HepG2 (cell line): ENCODE measurements around the gene RHBDF2. TPM values are rescaled to one million over a fixed set of nuclear protein-coding genes. Genes with fewer than 3 reads are reported as not detected.

Source experiments
- ATF1 ChIP-seq: IDR thresholded peaks from 2 replicates; pipeline ENCODE4 v1.6.1; 2016; ENCODE audit warnings: mild to moderate bottlenecking, control low read depth
- FOXK1 ChIP-seq: sonication (generic); formaldehyde crosslinking; IDR thresholded peaks from 2 replicates; pipeline ENCODE4 v1.4.0; 2020; ENCODE audit warnings: low read depth, missing genetic modification reagents, borderline replicate concordance
- GABPB1 ChIP-seq: IDR thresholded peaks from 2 replicates; pipeline ENCODE4 v1.6.1; 2016; ENCODE audit warnings: mild to moderate bottlenecking, missing genetic modification reagents, moderate library complexity, missing compliant biosample characterization
- HES4 ChIP-seq: sonication (generic); formaldehyde crosslinking; IDR thresholded peaks from 2 replicates; pipeline ENCODE4 v1.9.0; 2021; ENCODE audit warnings: mild to moderate bottlenecking, missing genetic modification reagents, borderline replicate concordance
- HNF4G ChIP-seq, 2 experiments: sonication (generic) in 1 of 2; formaldehyde crosslinking in 1 of 2; IDR thresholded peaks; 2 replicates each; pipeline versions ENCODE4 v1.4.0 to v1.6.1; 2011 to 2020; ENCODE audit warnings: borderline replicate concordance in 2 of 2, low read depth in 2 of 2, mild to moderate bottlenecking in 2 of 2, low read length in 1 of 2, missing genetic modification reagents in 1 of 2, moderate library complexity in 1 of 2
- HOXA5 ChIP-seq: sonication (generic); formaldehyde crosslinking; IDR thresholded peaks from 2 replicates; pipeline ENCODE4 v1.4.0; 2020; ENCODE audit warnings: missing genetic modification reagents
- JUND ChIP-seq: sonication (generic); formaldehyde crosslinking; IDR thresholded peaks from 2 replicates; pipeline ENCODE4 v1.8.0; 2022; ENCODE audit warnings: mild to moderate bottlenecking, missing genetic modification reagents
- PAX8 ChIP-seq: sonication (generic); formaldehyde crosslinking; IDR thresholded peaks from 2 replicates; pipeline ENCODE4 v1.8.0; 2022; ENCODE audit warnings: mild to moderate bottlenecking, missing genetic modification reagents, borderline replicate concordance
- POGZ ChIP-seq: sonication (generic); formaldehyde crosslinking; IDR thresholded peaks from 2 replicates; pipeline ENCODE4 v1.4.0; 2020; ENCODE audit warnings: mild to moderate bottlenecking, missing genetic modification reagents
- THYN1 ChIP-seq: sonication (generic); formaldehyde crosslinking; IDR thresholded peaks from 2 replicates; pipeline ENCODE4 v1.8.1; 2023; ENCODE audit warnings: low read depth, mild to moderate bottlenecking, moderate library complexity, missing genetic modification reagents, borderline replicate concordance
- U2AF2 ChIP-seq: fragments of 200-400 bp; formaldehyde crosslinking; IDR thresholded peaks from 2 replicates; pipeline ENCODE4 v1.6.1; 2017; ENCODE audit warnings: low read depth, mild to moderate bottlenecking, low read length
- ZNF672 ChIP-seq: sonication (generic); formaldehyde crosslinking; IDR thresholded peaks from 2 replicates; pipeline ENCODE4 v1.8.1; 2022; ENCODE audit warnings: missing genetic modification reagents
- ZNF709 ChIP-seq: sonication (generic); formaldehyde crosslinking; IDR thresholded peaks from 2 replicates; pipeline ENCODE4 v1.5.0; 2020; ENCODE audit warnings: mild to moderate bottlenecking, missing genetic modification reagents
- polyA plus RNA-seq, 8 experiments: library from polyadenylated mRNA; depleted of rRNA in 3 of 8; stranded (reverse) in 7 of 8; unstranded in 1 of 8; fragments of >200 nt; fragmentation: Illumina TruSeq in 4 of 8; extraction: Trizol in 4 of 8; gene quantifications; 2 replicates each; pipeline versions ENCODE4 v1.2.1 to v1.2.3, GENCODE V29; 2011 to 2016; ENCODE audit warnings: low read depth in 4 of 8, missing spikeins in 1 of 8, mixed read lengths in 1 of 8; ENCODE audit not compliant: insufficient read depth in 1 of 8
- total RNA-seq, 5 experiments: library from RNA; depleted of rRNA; stranded (reverse); fragments of >200 nt; fragmentation: Illumina TruSeq; extraction: Trizol; gene quantifications; 2 replicates each; pipeline ENCODE4 v1.2.3, GENCODE V29; 2016; ENCODE audit warnings: low read depth in 1 of 5
- TF ChIP-seq, protein P1 (sequence below): sonication (generic); formaldehyde crosslinking; IDR thresholded peaks from 2 replicates; pipeline ENCODE4 v1.5.1; 2020; ENCODE audit warnings: mild to moderate bottlenecking, missing genetic modification reagents, borderline replicate concordance
- TF ChIP-seq, protein P2 (sequence below): sonication (generic); formaldehyde crosslinking; IDR thresholded peaks from 2 replicates; pipeline ENCODE4 v1.4.0; 2020; ENCODE audit warnings: missing genetic modification reagents
- TF ChIP-seq, protein P3 (sequence below): sonication (generic); formaldehyde crosslinking; IDR thresholded peaks from 2 replicates; pipeline ENCODE4 v1.5.0; 2020; ENCODE audit warnings: missing genetic modification reagents, mild to moderate bottlenecking, borderline replicate concordance
- TF ChIP-seq, protein P4 (sequence below): IDR thresholded peaks from 2 replicates; pipeline ENCODE4 v1.6.1; 2012; ENCODE audit warnings: inconsistent platforms
- TF ChIP-seq, protein P5 (sequence below): IDR thresholded peaks from 2 replicates; pipeline ENCODE4 v1.6.1; 2016; ENCODE audit warnings: missing biosample characterization, missing genetic modification reagents, low read depth

RHBDF2 gene
- total and polyA plus RNA-seq, 2 of the 13 experiments (the other 11 are each of a cell fraction or from before 2014, with no cell fraction given), result 7.8 to 24.2 TPM

DNA sequence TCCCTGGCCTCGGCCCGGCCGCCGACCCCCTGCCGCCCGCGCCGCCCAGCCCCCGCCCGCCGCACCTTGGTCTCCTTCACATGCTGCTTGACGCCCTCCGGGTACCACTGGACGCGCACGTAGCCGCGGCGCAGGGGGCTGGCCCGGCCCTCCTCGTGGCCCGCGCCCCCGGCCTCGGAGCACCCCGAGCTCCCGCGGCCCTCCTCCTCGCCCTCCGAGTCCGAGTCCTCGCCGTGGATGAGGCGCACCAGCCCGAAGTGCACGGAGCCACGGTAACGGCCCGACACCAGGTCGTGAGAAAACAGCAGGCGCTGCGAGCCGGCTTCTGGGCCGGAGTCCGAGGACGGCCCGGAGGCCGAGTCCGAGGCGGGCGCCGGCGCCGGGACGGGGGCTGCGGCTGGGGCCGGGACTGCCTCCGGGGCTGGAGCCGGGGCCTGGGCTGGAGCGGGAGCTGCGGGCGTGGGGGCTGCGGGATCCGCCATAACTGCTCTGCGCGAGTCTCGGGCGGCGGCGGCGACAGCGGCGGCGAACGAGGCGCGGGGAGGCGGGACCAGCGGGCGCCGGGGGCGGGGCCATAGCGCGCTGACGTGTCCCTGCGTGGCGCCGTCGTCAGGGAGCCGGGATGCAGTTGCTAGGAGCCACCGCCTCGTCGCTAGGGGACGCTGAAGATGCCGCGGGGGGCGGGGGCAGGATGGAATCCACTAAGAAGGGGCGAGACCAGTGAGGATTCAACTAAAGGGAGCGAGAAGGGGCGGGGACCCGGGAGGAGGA lies 48.4 kb downstream of the RHBDF2 start, which contains the start of gene UBE2O (continued):
- TF ChIP-seq HNF4G (IDR thresholded peaks at IDR 0.05; ENCODE audit: borderline replicate concordance, low read depth, low read length), result no peak
- 0 out of 2 replicates have a peak, but pooled peaks have one; percentile 9 for TF ChIP-seq HNF4G (CRISPR knock-in tag; IDR thresholded peaks at IDR 0.05; ENCODE audit: borderline replicate concordance, low read depth)
- TF ChIP-seq, protein P1, sequence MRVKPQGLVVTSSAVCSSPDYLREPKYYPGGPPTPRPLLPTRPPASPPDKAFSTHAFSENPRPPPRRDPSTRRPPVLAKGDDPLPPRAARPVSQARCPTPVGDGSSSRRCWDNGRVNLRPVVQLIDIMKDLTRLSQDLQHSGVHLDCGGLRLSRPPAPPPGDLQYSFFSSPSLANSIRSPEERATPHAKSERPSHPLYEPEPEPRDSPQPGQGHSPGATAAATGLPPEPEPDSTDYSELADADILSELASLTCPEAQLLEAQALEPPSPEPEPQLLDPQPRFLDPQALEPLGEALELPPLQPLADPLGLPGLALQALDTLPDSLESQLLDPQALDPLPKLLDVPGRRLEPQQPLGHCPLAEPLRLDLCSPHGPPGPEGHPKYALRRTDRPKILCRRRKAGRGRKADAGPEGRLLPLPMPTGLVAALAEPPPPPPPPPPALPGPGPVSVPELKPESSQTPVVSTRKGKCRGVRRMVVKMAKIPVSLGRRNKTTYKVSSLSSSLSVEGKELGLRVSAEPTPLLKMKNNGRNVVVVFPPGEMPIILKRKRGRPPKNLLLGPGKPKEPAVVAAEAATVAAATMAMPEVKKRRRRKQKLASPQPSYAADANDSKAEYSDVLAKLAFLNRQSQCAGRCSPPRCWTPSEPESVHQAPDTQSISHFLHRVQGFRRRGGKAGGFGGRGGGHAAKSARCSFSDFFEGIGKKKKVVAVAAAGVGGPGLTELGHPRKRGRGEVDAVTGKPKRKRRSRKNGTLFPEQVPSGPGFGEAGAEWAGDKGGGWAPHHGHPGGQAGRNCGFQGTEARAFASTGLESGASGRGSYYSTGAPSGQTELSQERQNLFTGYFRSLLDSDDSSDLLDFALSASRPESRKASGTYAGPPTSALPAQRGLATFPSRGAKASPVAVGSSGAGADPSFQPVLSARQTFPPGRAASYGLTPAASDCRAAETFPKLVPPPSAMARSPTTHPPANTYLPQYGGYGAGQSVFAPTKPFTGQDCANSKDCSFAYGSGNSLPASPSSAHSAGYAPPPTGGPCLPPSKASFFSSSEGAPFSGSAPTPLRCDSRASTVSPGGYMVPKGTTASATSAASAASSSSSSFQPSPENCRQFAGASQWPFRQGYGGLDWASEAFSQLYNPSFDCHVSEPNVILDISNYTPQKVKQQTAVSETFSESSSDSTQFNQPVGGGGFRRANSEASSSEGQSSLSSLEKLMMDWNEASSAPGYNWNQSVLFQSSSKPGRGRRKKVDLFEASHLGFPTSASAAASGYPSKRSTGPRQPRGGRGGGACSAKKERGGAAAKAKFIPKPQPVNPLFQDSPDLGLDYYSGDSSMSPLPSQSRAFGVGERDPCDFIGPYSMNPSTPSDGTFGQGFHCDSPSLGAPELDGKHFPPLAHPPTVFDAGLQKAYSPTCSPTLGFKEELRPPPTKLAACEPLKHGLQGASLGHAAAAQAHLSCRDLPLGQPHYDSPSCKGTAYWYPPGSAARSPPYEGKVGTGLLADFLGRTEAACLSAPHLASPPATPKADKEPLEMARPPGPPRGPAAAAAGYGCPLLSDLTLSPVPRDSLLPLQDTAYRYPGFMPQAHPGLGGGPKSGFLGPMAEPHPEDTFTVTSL, result no peak; the same call in 1 of the 2 replicates
- TF ChIP-seq, protein P2, sequence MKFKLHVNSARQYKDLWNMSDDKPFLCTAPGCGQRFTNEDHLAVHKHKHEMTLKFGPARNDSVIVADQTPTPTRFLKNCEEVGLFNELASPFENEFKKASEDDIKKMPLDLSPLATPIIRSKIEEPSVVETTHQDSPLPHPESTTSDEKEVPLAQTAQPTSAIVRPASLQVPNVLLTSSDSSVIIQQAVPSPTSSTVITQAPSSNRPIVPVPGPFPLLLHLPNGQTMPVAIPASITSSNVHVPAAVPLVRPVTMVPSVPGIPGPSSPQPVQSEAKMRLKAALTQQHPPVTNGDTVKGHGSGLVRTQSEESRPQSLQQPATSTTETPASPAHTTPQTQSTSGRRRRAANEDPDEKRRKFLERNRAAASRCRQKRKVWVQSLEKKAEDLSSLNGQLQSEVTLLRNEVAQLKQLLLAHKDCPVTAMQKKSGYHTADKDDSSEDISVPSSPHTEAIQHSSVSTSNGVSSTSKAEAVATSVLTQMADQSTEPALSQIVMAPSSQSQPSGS (CRISPR knock-in tag), result no peak
- TF ChIP-seq POGZ (CRISPR knock-in tag), result 0 out of 2 replicates have a peak, but pooled peaks have one; percentile 25
- TF ChIP-seq THYN1 (CRISPR knock-in tag), result no peak
- no peak for TF ChIP-seq FOXK1 (CRISPR knock-in tag)
- TF ChIP-seq PAX8 (CRISPR knock-in tag), result 0 out of 2 replicates have a peak, but pooled peaks have one; percentile 37
- TF ChIP-seq HES4 (CRISPR knock-in tag), result peak; percentile 70; the same call in 1 of the 2 replicates
- TF ChIP-seq, protein P3, sequence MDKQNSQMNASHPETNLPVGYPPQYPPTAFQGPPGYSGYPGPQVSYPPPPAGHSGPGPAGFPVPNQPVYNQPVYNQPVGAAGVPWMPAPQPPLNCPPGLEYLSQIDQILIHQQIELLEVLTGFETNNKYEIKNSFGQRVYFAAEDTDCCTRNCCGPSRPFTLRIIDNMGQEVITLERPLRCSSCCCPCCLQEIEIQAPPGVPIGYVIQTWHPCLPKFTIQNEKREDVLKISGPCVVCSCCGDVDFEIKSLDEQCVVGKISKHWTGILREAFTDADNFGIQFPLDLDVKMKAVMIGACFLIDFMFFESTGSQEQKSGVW (CRISPR knock-in tag), result no peak
- no peak for TF ChIP-seq ZNF672 (CRISPR knock-in tag)
- TF ChIP-seq ATF1 (CRISPR knock-in tag), result no peak
- TF ChIP-seq JUND (CRISPR knock-in tag), result no peak
- peak; percentile 60; the same call in 1 of the 2 replicates for TF ChIP-seq GABPB1 (CRISPR knock-in tag)
- TF ChIP-seq, protein P4, sequence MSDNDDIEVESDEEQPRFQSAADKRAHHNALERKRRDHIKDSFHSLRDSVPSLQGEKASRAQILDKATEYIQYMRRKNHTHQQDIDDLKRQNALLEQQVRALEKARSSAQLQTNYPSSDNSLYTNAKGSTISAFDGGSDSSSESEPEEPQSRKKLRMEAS, result peak; percentile 65
- TF ChIP-seq U2AF2, result peak; percentile 94
- TF ChIP-seq HOXA5, result no peak
- peak; percentile 84 for TF ChIP-seq ZNF709
- TF ChIP-seq, protein P5, sequence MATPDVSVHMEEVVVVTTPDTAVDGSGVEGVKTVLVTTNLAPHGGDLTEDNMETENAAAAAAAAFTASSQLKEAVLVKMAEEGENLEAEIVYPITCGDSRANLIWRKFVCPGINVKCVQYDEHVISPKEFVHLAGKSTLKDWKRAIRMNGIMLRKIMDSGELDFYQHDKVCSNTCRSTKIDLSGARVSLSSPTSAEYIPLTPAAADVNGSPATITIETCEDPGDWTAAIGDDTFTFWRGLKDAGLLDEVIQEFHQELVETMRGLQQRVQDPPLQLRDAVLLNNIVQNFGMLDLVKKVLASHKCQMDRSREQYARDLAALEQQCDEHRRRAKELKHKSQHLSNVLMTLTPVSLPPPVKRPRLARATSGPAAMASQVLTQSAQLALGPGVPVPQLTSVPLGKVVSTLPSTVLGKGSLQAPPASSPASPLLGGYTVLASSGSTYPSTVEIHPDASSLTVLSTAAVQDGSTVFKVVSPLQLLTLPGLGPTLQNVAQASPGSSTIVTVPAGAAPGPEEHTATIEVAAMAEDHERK (CRISPR knock-in tag), result peak; percentile 87
